GM18526 (cell line): ENCODE data around the gene SH3PXD2A.

Experiments used
- POLR2A ChIP-seq: IDR thresholded peaks from 3 replicates; pipeline ENCODE4 v1.6.1; 2011; ENCODE audit not compliant: insufficient read length; ENCODE audit errors: extremely low read depth

The SH3PXD2A gene

GRCh38 chr10:103560886-103561285, 294.5 kb downstream of the SH3PXD2A start:
- TF ChIP-seq POLR2A = no peak

GRCh38 chr10:103559776-103560175, 295.6 kb downstream of the SH3PXD2A start:
- TF ChIP-seq POLR2A = no peak

- TF ChIP-seq POLR2A = no peak
Measured at GRCh38 chr10:103558911-103559310, 296.5 kb downstream of the SH3PXD2A start.

- no peak for TF ChIP-seq POLR2A
Measured at GRCh38 chr10:103557455-103557854, 297.9 kb downstream of the SH3PXD2A start.

- TF ChIP-seq POLR2A = no peak
Measured at GRCh38 chr10:103556383-103557007, 298.9 kb downstream of the SH3PXD2A start.

- no peak for TF ChIP-seq POLR2A
Measured at GRCh38 chr10:103555712-103556111, 299.7 kb downstream of the SH3PXD2A start.

- TF ChIP-seq POLR2A = no peak
Measured at GRCh38 chr10:103555325-103555649, 300.1 kb downstream of the SH3PXD2A start.

- TF ChIP-seq POLR2A = no peak
Measured at GRCh38 chr10:103554488-103555324, 300.7 kb downstream of the SH3PXD2A start.

GRCh38 chr10:103553743-103554487, 301.5 kb downstream of the SH3PXD2A start:
- TF ChIP-seq POLR2A = no peak

GRCh38 chr10:103552856-103553742, 302.3 kb downstream of the SH3PXD2A start:
- no peak for TF ChIP-seq POLR2A

GRCh38 chr10:103551619-103552602, 303.5 kb downstream of the SH3PXD2A start:
- TF ChIP-seq POLR2A = no peak

GRCh38 chr10:103550229-103550628, 305.1 kb downstream of the SH3PXD2A start:
- no peak for TF ChIP-seq POLR2A

GRCh38 chr10:103549349-103549685, 306.1 kb downstream of the SH3PXD2A start:
- no peak for TF ChIP-seq POLR2A

- TF ChIP-seq POLR2A = no peak
Measured at GRCh38 chr10:103548581-103549348, 306.6 kb downstream of the SH3PXD2A start.

- no peak for TF ChIP-seq POLR2A
Measured at GRCh38 chr10:103548006-103548405, 307.4 kb downstream of the SH3PXD2A start.
